Omental fat pad (tissue), 4 donors: ENCODE measurements around the gene C12orf60. TPM values are rescaled to one million over a fixed set of nuclear protein-coding genes. Genes with fewer than 3 reads are reported as not detected.

Source experiments
- ATAC-seq: fragments of 150-250 bp; one replicate; pipeline ENCODE4 v1.9.1; 2016; ENCODE audit warnings: mild to moderate bottlenecking, moderate library complexity; ENCODE audit not compliant: low FRiP score
- DNase-seq: peaks from one replicate; pipeline ENCODE4 v3.0.0-alpha.2; 2019; ENCODE audit warnings: low spot score
- total RNA-seq, 4 donors: library from RNA; depleted of rRNA; stranded (reverse); fragments of >200 nt; gene quantifications; one replicate each; pipeline ENCODE4 v1.1.0, GENCODE V29; 2016
- TF ChIP-seq, protein P1 (sequence below), 3 donors: fragments of 450-650 bp; IDR thresholded peaks; one replicate each; pipeline ENCODE4 v1.5.1; 2016 to 2017; ENCODE audit warnings: antibody characterized with exemption in 3 of 3, mild to moderate bottlenecking in 3 of 3, moderate library complexity in 2 of 3

Gene C12orf60
- total RNA-seq, 4 donors from 2014 or later, result 0.36 to 1.6 (median 0.56) TPM; not detected in 1

DNA sequence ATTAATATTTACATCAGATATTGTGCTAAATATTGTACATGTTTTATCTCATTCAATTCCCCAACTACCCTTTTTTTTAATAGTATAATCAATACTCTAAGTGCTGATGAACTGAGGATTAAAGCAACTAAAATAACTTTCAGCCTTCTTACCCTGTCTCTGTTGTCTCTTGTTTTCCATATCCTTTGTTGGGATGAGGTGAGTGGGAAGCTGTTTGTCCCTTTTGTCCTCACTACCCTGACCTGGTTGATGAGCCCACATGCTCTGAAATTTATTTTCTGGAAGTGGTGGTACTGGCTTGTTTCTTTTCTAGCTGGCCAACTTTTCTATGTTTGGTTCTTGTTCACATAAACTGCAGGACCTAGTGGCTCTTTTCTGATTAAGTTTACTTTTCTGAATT is 49.4 kb downstream of the C12orf60 start:
- ATAC-seq (no peak), DNase-seq (no peak)
- TF ChIP-seq, protein P1, sequence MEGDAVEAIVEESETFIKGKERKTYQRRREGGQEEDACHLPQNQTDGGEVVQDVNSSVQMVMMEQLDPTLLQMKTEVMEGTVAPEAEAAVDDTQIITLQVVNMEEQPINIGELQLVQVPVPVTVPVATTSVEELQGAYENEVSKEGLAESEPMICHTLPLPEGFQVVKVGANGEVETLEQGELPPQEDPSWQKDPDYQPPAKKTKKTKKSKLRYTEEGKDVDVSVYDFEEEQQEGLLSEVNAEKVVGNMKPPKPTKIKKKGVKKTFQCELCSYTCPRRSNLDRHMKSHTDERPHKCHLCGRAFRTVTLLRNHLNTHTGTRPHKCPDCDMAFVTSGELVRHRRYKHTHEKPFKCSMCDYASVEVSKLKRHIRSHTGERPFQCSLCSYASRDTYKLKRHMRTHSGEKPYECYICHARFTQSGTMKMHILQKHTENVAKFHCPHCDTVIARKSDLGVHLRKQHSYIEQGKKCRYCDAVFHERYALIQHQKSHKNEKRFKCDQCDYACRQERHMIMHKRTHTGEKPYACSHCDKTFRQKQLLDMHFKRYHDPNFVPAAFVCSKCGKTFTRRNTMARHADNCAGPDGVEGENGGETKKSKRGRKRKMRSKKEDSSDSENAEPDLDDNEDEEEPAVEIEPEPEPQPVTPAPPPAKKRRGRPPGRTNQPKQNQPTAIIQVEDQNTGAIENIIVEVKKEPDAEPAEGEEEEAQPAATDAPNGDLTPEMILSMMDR (IDR thresholded peaks at IDR 0.05), result no peak

- ATAC-seq (no peak), DNase-seq (no peak)
- TF ChIP-seq, protein P1 (IDR thresholded peaks at IDR 0.05), result no peak
Observed at GRCh38 chr12:14853961-14854360, 50.5 kb downstream of the C12orf60 start.

GRCh38 chr12:14854586-14855183 is 51.2 kb downstream of the C12orf60 start:
- DNase-seq (no peak), ATAC-seq (no peak)
- TF ChIP-seq, protein P1 (IDR thresholded peaks at IDR 0.05), result no peak

- DNase-seq (no peak), ATAC-seq (no peak)
- TF ChIP-seq, protein P1 (IDR thresholded peaks at IDR 0.05), result no peak
Observed at GRCh38 chr12:14858513-14858912, 55.0 kb downstream of the C12orf60 start.

- no peak for ATAC-seq
- no peak for DNase-seq
- TF ChIP-seq, protein P1 (IDR thresholded peaks at IDR 0.05), result no peak
Observed at GRCh38 chr12:14860490-14860889, 57.0 kb downstream of the C12orf60 start.

DNA sequence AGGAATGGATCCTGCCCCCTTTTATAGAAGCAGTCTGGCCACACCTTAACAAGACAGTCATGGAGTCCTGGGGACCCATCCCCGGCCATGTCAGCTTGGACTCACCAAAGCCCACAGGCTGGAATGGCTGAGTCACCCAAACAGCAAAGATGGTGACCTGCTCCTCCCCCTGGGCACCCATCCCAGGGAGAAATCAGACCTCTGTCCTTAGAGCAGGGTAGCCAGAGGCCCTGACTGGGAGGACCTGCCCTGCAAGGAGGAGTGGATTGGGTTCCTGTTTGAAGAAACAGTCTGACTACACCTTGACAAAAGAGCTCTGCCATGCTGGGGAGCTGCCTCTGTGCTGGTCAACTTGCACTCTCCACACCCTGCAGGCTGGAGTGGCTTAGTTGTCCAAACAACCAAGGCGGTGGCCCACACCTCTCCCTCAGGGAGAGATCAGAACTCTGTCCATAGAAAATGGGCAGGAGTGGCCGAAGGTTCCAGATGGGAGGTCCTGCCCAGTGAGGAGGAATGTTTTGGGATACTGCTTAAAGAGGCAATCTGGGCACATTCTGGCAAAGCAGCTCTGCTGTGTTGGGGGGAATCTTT is 65.5 kb downstream of the C12orf60 start:
- ATAC-seq, result no peak
- TF ChIP-seq, protein P1 (IDR thresholded peaks at IDR 0.05), result no peak
- no peak for DNase-seq

GRCh38 chr12:14871247-14871646 is 67.8 kb downstream of the C12orf60 start:
- TF ChIP-seq, protein P1 (IDR thresholded peaks at IDR 0.05), result no peak
- ATAC-seq (no peak), DNase-seq (no peak)
